GM12878 (cell line): ENCODE results near the gene VCAN.

Source experiments
- BCL11A ChIP-seq: IDR thresholded peaks from 2 replicates; pipeline ENCODE4 v1.6.1; 2011; ENCODE audit warnings: low read depth, low read length
- CTCF ChIP-seq, 3 experiments: IDR thresholded peaks in 2 of 3; conservative IDR thresholded peaks in 1 of 3; 2 replicates each; pipeline ENCODE4 v1.5.1; 2011; ENCODE audit warnings: low read depth in 3 of 3, low read length in 3 of 3, mild to moderate bottlenecking in 3 of 3, control low read depth in 2 of 3, moderate library complexity in 2 of 3, inconsistent platforms in 1 of 3, mixed read lengths in 1 of 3; ENCODE audit not compliant: control insufficient read depth in 2 of 3, insufficient read depth in 1 of 3; ENCODE audit errors: extremely low read depth in 1 of 3
- EZH2 ChIP-seq: IDR thresholded peaks from 2 replicates; pipeline ENCODE4 v1.6.1; 2012; ENCODE audit warnings: low read depth, mild to moderate bottlenecking, control low read depth, inconsistent platforms, low read length, borderline replicate concordance; ENCODE audit not compliant: control insufficient read depth
- YY1 ChIP-seq: IDR thresholded peaks from 2 replicates; pipeline ENCODE4 v1.6.1; 2011; ENCODE audit warnings: low read depth, mild to moderate bottlenecking, low read length

- TF ChIP-seq YY1: no peak
- TF ChIP-seq EZH2: no peak
- no peak for TF ChIP-seq CTCF (IDR thresholded peaks at IDR 0.05 in 2 of 3, conservative IDR thresholded peaks at IDR 0.05 in 1 of 3; ENCODE audit: control insufficient read depth in 2 of 3, extremely low read depth in 1 of 3, insufficient read depth in 1 of 3, low read depth in 3 of 3, low read length in 3 of 3)
- no peak for TF ChIP-seq BCL11A
Observed at GRCh38 chr5:83568186-83568585, 96.6 kb downstream of the VCAN start.
